GM18858 (cell line): ENCODE results near the gene LRRK1.

Source experiments
- ATAC-seq: cut with Tn5 transposase; IDR thresholded peaks from one replicate; pipeline ENCODE4 v1.9.1; 2021; ENCODE audit not compliant: unreplicated experiment

The LRRK1 gene

GRCh38 chr15:101036189-101036588 lies 117.0 kb downstream of the LRRK1 start:
- no peak for ATAC-seq

- ATAC-seq = no peak
These were observed 118.1 kb downstream of the LRRK1 start for GRCh38 chr15:101037090-101037830.

- no peak for ATAC-seq
These were observed 119.3 kb downstream of the LRRK1 start for GRCh38 chr15:101038327-101039003.

GRCh38 chr15:101039461-101039860 lies 120.3 kb downstream of the LRRK1 start:
- ATAC-seq = no peak

GRCh38 chr15:101042320-101042719 lies 123.2 kb downstream of the LRRK1 start:
- no peak for ATAC-seq

GRCh38 chr15:101043011-101043410 lies 123.9 kb downstream of the LRRK1 start:
- no peak for ATAC-seq

- ATAC-seq = no peak
These were observed 124.9 kb downstream of the LRRK1 start for GRCh38 chr15:101043911-101044624.

GRCh38 chr15:101044625-101045235 lies 125.6 kb downstream of the LRRK1 start:
- ATAC-seq = no peak

- no peak for ATAC-seq
These were observed 126.1 kb downstream of the LRRK1 start for GRCh38 chr15:101045236-101045646.

- ATAC-seq = no peak
These were observed 126.9 kb downstream of the LRRK1 start for GRCh38 chr15:101045835-101046691.

GRCh38 chr15:101046826-101047225 lies 127.7 kb downstream of the LRRK1 start:
- ATAC-seq = no peak

GRCh38 chr15:101047301-101047781 lies 128.2 kb downstream of the LRRK1 start:
- no peak for ATAC-seq

- no peak for ATAC-seq
These were observed 129.0 kb downstream of the LRRK1 start for GRCh38 chr15:101048176-101048575.

GRCh38 chr15:101048581-101049030 lies 129.4 kb downstream of the LRRK1 start:
- no peak for ATAC-seq

GRCh38 chr15:101049282-101049681 lies 130.1 kb downstream of the LRRK1 start:
- no peak for ATAC-seq

GRCh38 chr15:101049856-101050622 lies 130.9 kb downstream of the LRRK1 start:
- no peak for ATAC-seq

GRCh38 chr15:101050623-101051290 lies 131.6 kb downstream of the LRRK1 start:
- no peak for ATAC-seq

GRCh38 chr15:101051291-101052030 lies 132.3 kb downstream of the LRRK1 start:
- ATAC-seq = no peak
